Bronchial epithelial cell (primary cell): ENCODE data around the gene MRTFB. TPM values are rescaled to one million over a fixed set of nuclear protein-coding genes. Genes with fewer than 3 reads are reported as not detected.
A peak's percentile ranks its signal among the peaks of the same experiment; 100 is the strongest.

Experiments used
- DNase-seq: peaks from one replicate; pipeline ENCODE4 v3.0.0-alpha.2; 2010; ENCODE audit warnings: low read depth
- FAIRE-seq: peaks from 2 replicates; lab custom pipeline; 2011; peaks lifted over from hg19 to GRCh38; lab: Jason Lieb, UNC
- H3K27me3 ChIP-seq: 2 replicates; pipeline ENCODE4 v1.5.1; 2011; ENCODE audit warnings: low read length; ENCODE audit not compliant: control insufficient read depth, insufficient read depth
- H3K36me3 ChIP-seq: 2 replicates; pipeline ENCODE4 v1.5.1; 2011; ENCODE audit warnings: low read length; ENCODE audit not compliant: control insufficient read depth, insufficient read depth
- H3K4me3 ChIP-seq: 2 replicates; pipeline ENCODE4 v1.5.1; 2011; ENCODE audit warnings: mild to moderate bottlenecking, low read depth, low read length, control low read depth
- total RNA-seq: library from RNA; depleted of rRNA; stranded (reverse); fragments of >200 nt; gene quantifications from 2 replicates; pipeline ENCODE4 v1.2.1, GENCODE V29; 2014
- TF ChIP-seq, protein P1 (sequence below): IDR thresholded peaks from 2 replicates; pipeline ENCODE4 v1.5.1; 2011; ENCODE audit warnings: mild to moderate bottlenecking, moderate library complexity, low read length, control low read depth, inconsistent platforms; ENCODE audit not compliant: insufficient read depth, severe bottlenecking

Gene MRTFB
- total RNA-seq, 1 donor from 2014 or later: 6.8 TPM

DNA sequence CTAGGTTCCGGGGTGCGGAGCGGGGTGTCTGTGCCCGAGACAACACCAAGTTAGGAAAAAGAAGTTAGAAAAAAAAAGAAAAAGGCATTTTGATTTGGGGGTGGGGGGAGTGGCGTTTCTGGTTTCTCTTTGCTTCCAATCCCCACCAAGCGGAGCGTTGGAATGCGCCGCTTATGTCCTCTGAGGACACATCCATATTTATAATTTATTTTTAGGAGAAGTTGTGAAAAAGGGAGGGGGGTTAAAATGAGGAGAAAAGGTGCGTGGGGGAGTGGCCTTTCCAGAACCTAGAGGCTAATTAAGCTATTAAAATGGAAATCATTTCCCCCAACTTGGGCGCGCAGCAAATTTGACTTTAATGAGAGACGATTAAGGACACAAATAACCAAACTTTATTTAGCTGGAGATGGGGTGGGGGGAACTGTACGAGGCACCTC is 232.1 kb downstream of the MRTFB start:
- DNase-seq (no peak), FAIRE-seq (no peak)

DNA sequence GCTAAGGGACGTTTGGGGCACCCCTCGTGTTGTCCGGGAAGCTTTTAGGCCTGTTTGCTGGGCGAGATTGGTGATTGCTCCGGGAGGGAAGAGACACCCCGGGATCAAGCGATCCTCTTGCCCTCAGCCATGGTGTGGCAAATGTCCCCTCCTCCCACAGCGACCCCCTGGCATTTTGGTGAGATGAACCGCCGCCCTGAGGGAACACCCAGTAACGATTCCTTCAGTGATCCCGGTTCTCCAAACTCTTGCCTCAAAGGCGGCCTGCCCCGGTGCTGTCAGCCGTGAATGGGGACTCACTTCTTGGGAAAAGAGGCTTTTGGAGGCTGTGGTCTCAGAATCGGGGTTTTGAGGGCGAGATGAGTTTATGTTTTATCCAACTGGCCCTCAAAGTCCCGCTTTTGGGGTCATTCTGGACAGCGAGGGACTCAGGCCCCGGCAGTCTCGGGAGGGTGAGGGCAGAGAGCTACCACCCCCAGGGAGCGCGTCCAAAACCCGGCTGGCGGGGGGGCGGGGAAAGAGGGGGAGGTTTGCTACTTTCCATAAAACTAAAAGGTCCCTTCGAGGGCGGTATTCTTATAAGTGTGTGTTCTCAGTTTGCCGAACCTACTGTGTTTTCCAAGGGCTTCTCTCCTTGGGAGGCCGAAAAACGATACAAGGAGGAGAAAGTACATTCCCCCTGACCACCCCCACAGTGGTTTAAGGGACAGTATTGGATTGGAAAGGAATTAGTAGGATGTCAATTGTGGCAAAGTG is 232.7 kb downstream of the MRTFB start:
- H3K4me3 ChIP-seq: peak overlapping the region; percentile 83
- DNase-seq (no peak), FAIRE-seq (no peak)
- H3K36me3 ChIP-seq: peaks cover 2% of the 10 kb centered on the region
- no peaks in the 10 kb centered on the region for H3K27me3 ChIP-seq
- TF ChIP-seq, protein P1, sequence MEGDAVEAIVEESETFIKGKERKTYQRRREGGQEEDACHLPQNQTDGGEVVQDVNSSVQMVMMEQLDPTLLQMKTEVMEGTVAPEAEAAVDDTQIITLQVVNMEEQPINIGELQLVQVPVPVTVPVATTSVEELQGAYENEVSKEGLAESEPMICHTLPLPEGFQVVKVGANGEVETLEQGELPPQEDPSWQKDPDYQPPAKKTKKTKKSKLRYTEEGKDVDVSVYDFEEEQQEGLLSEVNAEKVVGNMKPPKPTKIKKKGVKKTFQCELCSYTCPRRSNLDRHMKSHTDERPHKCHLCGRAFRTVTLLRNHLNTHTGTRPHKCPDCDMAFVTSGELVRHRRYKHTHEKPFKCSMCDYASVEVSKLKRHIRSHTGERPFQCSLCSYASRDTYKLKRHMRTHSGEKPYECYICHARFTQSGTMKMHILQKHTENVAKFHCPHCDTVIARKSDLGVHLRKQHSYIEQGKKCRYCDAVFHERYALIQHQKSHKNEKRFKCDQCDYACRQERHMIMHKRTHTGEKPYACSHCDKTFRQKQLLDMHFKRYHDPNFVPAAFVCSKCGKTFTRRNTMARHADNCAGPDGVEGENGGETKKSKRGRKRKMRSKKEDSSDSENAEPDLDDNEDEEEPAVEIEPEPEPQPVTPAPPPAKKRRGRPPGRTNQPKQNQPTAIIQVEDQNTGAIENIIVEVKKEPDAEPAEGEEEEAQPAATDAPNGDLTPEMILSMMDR: no peak

More for the DNA sequence above, 232.1 kb downstream of the MRTFB start:
- H3K36me3 ChIP-seq: peaks cover 2% of the 10 kb centered on the region
- H3K4me3 ChIP-seq: peak overlapping the region; percentile 83
- TF ChIP-seq, protein P1: no peak
- H3K27me3 ChIP-seq: no peaks in the 10 kb centered on the region

DNA sequence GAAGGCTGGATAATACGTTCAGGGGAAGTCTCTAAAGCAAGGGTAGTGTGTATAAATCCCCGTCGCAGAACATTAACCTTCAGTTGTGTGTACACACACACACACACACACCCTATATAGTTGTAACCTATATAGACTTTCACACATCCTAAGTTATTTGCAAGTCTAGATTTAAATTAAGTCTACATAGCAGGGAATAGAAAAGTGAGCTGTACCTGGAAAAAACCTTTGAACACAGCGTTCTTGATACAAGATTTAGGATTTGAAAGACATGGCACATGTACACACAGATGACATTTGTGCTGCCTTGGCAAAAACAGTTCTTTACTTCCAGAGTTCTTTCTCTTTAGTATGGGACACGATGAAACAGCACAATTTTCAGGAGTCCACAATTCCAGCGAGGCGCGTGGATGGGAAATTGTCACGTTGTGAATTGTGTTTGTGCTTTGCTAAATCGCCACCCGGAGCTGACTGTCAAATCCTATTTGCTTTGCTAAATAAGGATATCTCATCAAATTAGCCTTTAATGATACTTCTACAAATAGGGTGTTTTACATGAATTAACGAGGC is 233.9 kb downstream of the MRTFB start:
- Histone ChIP-seq H3K36me3 (peaks cover 2% of the 10 kb centered on the region), H3K27me3 (no peaks in the 10 kb centered on the region), H3K4me3 (no peak overlapping the region)
- FAIRE-seq (no peak), DNase-seq (no peak)
- TF ChIP-seq, protein P1: no peak

DNA sequence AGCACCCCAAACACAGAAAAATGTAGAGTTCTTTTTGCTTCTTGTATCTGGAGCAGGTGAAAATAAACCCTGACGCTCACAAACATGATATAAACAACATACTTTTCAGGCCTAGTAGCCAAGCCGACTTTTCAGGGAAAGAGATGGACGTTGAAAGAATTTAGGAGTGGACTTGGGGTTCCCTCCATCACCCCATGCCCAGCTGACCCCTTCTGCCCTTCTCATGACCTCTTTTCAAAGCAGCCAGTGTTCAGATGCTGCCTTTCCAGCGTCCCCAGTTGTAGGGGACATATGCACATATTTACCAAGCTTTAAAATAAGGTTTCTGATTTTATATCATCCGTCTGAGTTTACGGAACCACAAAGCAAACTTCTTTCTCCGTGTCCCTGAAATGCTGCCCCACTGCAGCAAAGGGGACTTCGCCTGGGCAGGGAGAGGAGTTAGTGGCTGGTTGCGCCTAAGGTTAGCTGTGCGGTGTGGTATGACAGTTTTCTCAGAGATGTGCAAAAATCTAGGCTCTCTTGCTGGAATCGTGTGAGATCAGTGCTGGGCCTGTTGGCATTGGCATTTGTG is 235.5 kb downstream of the MRTFB start:
- Histone ChIP-seq H3K27me3 (no peaks in the 10 kb centered on the region), H3K4me3 (no peak overlapping the region), H3K36me3 (peaks cover 2% of the 10 kb centered on the region)
- no peak for DNase-seq
- TF ChIP-seq, protein P1: no peak
- no peak for FAIRE-seq

DNA sequence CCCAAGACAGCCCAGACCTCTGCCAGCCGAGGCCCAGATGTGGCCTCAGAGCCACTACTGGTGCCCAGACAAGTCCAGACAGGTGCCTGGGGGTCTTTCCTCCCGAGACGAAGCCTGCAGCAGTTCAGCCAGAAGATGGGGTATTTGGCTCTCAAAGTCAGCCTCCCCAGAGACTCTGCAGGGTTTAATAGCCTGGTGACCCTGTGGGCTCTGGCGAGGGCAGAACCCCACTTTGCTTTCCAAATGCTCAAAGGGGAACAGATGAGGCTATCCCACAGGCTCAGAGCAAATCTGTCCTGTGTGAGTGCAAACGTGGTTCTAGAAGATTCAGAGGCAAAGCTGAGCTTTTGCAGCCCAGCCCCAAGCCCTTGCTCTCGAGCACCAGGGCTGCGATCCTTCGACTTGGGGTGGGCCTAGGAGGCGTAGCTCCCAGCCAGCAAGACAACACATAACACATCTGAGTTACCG is 236.0 kb downstream of the MRTFB start:
- H3K4me3 ChIP-seq: no peak overlapping the region
- TF ChIP-seq, protein P1: no peak
- FAIRE-seq: no peak
- DNase-seq: no peak
- no peaks in the 10 kb centered on the region for H3K27me3 ChIP-seq
- peaks cover 2% of the 10 kb centered on the region for H3K36me3 ChIP-seq
